Uterus (tissue), 2 donors: ENCODE measurements around the gene FRMD4B.

Experiments
- POLR2A ChIP-seq, 2 donors: fragments of 450-650 bp; IDR thresholded peaks; one replicate each; pipeline ENCODE4 v1.6.1; 2016; ENCODE audit warnings: antibody characterized with exemption in 2 of 2, mild to moderate bottlenecking in 1 of 2, moderate library complexity in 1 of 2
- TF ChIP-seq, protein P1 (sequence below), 4 experiments: fragments of 200-600 bp in 2 of 4; fragments of 450-650 bp in 2 of 4; sonication (generic) in 2 of 4; IDR thresholded peaks; one replicate each; pipeline ENCODE4 v1.5.1; 2016 to 2019; ENCODE audit warnings: antibody characterized with exemption in 4 of 4, mild to moderate bottlenecking in 2 of 4, moderate library complexity in 1 of 4

DNA sequence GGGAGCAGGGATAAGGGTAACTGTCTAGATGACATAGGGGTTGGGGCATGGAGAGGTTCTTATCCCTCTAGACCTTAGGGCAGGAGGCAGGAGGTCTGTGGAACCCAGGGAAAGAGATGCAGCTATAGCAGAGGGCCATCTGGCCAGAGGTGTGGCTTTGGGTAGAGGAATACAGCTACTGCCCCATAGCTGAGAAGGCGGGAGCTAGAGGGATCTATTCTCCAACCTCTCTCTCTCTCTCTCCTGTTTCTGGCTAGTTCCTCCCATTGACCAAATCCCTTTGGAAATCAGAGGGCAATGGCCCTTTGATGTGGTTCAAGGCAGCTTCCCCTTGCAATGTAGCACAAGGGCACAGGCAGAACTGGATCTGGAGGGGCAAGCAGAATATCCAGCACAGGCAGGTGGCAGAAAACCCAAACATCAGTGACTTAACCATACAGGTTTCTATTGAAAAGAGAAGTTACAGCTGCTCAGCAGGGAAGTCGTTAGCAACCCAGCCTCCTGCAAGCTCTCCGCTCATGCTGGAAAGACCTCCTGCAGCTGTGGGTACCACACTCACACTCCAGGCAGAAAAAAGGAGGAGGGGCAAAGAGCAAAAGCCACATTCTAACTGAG lies 241.2 kb downstream of the FRMD4B start:
- TF ChIP-seq, protein P1, sequence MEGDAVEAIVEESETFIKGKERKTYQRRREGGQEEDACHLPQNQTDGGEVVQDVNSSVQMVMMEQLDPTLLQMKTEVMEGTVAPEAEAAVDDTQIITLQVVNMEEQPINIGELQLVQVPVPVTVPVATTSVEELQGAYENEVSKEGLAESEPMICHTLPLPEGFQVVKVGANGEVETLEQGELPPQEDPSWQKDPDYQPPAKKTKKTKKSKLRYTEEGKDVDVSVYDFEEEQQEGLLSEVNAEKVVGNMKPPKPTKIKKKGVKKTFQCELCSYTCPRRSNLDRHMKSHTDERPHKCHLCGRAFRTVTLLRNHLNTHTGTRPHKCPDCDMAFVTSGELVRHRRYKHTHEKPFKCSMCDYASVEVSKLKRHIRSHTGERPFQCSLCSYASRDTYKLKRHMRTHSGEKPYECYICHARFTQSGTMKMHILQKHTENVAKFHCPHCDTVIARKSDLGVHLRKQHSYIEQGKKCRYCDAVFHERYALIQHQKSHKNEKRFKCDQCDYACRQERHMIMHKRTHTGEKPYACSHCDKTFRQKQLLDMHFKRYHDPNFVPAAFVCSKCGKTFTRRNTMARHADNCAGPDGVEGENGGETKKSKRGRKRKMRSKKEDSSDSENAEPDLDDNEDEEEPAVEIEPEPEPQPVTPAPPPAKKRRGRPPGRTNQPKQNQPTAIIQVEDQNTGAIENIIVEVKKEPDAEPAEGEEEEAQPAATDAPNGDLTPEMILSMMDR (IDR thresholded peaks at IDR 0.05), result no peak
- no peak for TF ChIP-seq POLR2A (IDR thresholded peaks at IDR 0.05)
